Measurements from ENCODE around the gene NOTCH2.
A peak's percentile ranks its signal among the peaks of the same experiment; 100 is the strongest.

The NOTCH2 gene

GRCh38 chr1:119893827-119894700 lies 175.4 kb downstream of the NOTCH2 start:
- H3K27ac ChIP-seq: no peak overlapping the region
- TF ChIP-seq CTCF (conservative IDR thresholded peaks at IDR 0.05) (no peak), ZFX (IDR thresholded peaks at IDR 0.05) (no peak)

- TF ChIP-seq ZFX (IDR thresholded peaks at IDR 0.05) (no peak), CTCF (conservative IDR thresholded peaks at IDR 0.05) (no peak)
- no peak overlapping the region for H3K27ac ChIP-seq
Observed at GRCh38 chr1:119893238-119893791, 176.1 kb downstream of the NOTCH2 start.

GRCh38 chr1:119891386-119891785 lies 178.1 kb downstream of the NOTCH2 start:
- TF ChIP-seq CTCF (conservative IDR thresholded peaks at IDR 0.05): no peak
- no peak for TF ChIP-seq ZFX (IDR thresholded peaks at IDR 0.05)
- no peak overlapping the region for H3K27ac ChIP-seq

- no peak overlapping the region for H3K27ac ChIP-seq
- no peak for TF ChIP-seq CTCF (conservative IDR thresholded peaks at IDR 0.05)
- no peak for TF ChIP-seq ZFX (IDR thresholded peaks at IDR 0.05)
Observed at GRCh38 chr1:119888476-119888875, 181.0 kb downstream of the NOTCH2 start.

DNA sequence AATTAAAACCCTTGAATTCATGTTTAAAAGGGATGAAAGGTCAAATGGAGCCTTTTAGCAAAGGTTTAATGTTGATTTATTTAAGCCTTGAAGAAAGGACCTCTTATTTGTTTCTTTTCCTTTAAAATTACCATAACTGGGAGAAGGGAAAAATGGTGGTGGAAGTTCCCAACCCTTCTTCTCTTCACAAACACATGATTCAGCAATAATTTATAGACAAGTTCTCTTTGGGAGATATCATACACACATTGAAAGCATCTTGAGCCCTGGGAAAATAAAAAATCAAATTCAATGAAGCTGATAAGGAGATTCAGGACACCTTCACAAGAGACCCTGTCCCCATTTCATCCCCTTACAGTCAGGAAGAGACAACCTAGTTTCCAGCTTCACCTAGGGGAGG lies 182.0 kb downstream of the NOTCH2 start:
- no peak overlapping the region for H3K27ac ChIP-seq
- no peak for TF ChIP-seq CTCF (conservative IDR thresholded peaks at IDR 0.05)
- TF ChIP-seq ZFX (IDR thresholded peaks at IDR 0.05): no peak

DNA sequence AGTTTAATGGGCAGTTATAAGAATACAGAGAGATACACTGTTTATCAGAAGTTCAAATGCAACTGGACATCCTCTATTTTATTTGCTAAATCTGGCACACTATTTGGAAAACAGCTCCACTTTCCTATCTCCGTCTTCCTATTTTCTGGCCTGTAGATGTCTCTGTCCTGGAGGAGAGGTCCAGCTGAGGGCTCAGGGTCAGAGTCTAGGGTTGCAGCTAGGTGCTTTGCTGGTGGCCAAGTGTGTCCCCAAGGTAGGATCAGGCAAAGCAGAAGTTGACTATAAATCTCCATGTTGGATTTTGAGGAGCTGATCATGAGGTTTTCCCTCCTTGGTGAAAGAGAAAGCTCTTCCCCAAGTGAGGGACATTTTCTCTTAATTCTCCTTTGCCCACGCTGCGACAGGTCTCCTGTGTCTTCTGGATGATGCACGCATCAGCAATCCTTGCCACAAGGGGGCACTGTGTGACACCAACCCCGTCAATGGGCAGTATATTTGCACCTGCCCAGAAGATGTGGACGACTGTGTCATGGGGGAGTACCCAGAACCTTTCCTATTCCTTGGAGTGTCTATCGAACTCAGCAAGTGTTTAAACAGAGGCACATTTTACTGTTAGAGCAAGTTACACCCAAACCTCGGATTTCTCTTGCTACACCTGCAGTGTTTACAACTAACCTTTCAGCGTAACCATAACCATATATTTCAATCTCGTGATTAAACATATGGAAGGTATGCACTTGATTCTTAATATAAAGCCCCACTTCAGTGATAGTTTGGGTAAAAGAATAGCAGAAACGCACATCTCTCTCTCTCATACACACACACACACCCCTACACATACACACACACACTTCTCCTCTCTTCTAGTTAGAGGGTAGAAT lies 183.3 kb downstream of the NOTCH2 start:
- no peak overlapping the region for H3K27ac ChIP-seq
- TF ChIP-seq ZFX (IDR thresholded peaks at IDR 0.05): no peak
- TF ChIP-seq CTCF (conservative IDR thresholded peaks at IDR 0.05): peak; percentile 94

All from C4-2B (cell line).